PFSK-1 (cell line): Measurements from ENCODE around the gene NAA80.

ENCODE experiments used
- FOXP2 ChIP-seq: optimal IDR thresholded peaks from 2 replicates; pipeline ENCODE3; 2011; ENCODE audit warnings: borderline replicate concordance, control low read depth, inconsistent platforms; ENCODE audit not compliant: insufficient read depth; ENCODE audit errors: extremely low read length, extremely low read depth
- POLR2AphosphoS5 ChIP-seq: IDR thresholded peaks from 2 replicates; pipeline ENCODE4 v1.6.1; 2012; ENCODE audit warnings: low read depth, mild to moderate bottlenecking, control low read depth, low read length, moderate library complexity
- SIN3A ChIP-seq: IDR thresholded peaks from 2 replicates; pipeline ENCODE4 v1.6.1; 2012; ENCODE audit warnings: mild to moderate bottlenecking, low read length, moderate library complexity, borderline replicate concordance; ENCODE audit not compliant: insufficient read depth
- TAF1 ChIP-seq: IDR thresholded peaks from 2 replicates; pipeline ENCODE4 v1.6.1; 2012; ENCODE audit warnings: low read length, control low read depth, borderline replicate concordance; ENCODE audit not compliant: insufficient read depth
- TF ChIP-seq, protein P1 (sequence below), 2 experiments: IDR thresholded peaks; 2 replicates each; pipeline versions ENCODE4 v1.6.1 to v1.8.0; 2011 to 2012; ENCODE audit warnings: low read depth in 2 of 2, low read length in 2 of 2, control low read depth in 1 of 2, inconsistent platforms in 1 of 2, mild to moderate bottlenecking in 1 of 2, moderate library complexity in 1 of 2; ENCODE audit not compliant: insufficient read depth in 1 of 2

The NAA80 gene

DNA sequence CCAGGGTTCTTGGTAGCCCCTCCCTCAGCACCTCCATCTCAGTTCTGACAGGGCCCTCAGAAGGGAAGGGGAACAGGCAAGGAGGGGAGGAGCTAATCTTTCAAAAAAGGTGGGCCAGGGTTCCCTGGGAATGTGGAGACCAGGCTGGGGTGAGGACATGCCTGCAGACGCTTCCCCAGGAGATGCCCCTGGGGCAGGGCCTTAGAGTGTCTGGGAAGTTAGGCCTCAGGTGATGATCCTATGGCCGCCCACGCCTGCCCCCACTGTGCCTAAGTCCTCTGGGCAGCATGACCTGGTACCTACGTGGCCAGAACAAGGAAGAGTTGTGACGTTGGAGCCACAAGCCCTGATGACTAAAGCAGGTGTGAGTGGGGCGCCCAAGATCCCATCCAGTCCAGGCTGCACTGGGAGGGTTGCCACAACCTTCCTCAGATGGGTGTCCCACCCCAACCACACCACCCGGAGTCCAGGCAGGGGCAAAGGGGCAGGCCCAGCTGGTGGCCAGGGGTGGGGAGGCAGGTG, 34.2 kb downstream of the NAA80 start:
- no peak for TF ChIP-seq FOXP2
- no peak for TF ChIP-seq SIN3A
- TF ChIP-seq, protein P1, sequence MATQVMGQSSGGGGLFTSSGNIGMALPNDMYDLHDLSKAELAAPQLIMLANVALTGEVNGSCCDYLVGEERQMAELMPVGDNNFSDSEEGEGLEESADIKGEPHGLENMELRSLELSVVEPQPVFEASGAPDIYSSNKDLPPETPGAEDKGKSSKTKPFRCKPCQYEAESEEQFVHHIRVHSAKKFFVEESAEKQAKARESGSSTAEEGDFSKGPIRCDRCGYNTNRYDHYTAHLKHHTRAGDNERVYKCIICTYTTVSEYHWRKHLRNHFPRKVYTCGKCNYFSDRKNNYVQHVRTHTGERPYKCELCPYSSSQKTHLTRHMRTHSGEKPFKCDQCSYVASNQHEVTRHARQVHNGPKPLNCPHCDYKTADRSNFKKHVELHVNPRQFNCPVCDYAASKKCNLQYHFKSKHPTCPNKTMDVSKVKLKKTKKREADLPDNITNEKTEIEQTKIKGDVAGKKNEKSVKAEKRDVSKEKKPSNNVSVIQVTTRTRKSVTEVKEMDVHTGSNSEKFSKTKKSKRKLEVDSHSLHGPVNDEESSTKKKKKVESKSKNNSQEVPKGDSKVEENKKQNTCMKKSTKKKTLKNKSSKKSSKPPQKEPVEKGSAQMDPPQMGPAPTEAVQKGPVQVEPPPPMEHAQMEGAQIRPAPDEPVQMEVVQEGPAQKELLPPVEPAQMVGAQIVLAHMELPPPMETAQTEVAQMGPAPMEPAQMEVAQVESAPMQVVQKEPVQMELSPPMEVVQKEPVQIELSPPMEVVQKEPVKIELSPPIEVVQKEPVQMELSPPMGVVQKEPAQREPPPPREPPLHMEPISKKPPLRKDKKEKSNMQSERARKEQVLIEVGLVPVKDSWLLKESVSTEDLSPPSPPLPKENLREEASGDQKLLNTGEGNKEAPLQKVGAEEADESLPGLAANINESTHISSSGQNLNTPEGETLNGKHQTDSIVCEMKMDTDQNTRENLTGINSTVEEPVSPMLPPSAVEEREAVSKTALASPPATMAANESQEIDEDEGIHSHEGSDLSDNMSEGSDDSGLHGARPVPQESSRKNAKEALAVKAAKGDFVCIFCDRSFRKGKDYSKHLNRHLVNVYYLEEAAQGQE (IDR thresholded peaks at IDR 0.05; ENCODE audit: insufficient read depth in 1 of 2, low read depth in 2 of 2, low read length in 2 of 2) = no peak
- TF ChIP-seq POLR2AphosphoS5 = no peak
- no peak for TF ChIP-seq TAF1

DNA sequence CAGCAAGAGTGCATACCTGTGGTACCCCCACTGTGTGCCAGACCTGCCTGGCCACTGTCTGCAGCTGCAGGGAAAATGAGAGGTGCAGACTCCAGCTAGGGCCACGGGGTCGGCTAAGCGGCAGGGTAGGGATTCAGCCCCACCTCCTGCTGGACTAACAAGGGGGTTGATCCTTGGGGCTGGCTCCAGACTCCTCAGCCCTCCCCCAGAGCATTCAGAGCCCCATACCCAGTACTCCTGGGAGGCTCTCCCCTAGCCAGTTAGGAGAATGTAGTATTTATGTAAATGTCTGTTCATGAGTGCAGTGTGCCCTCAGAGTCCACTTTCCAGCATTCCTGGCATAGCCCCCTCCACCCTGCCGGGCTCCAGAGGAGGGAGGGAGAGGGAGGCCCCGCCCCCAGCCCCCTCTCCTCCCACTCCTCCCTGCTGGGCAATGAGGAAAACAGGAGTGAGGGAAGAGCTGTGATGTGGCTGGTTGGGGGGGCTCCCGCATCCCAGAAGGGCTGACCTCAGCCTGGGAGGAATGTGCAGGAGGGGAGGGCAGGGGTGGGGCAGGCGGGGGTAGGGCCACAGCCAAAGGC, 34.7 kb downstream of the NAA80 start:
- no peak for TF ChIP-seq POLR2AphosphoS5

DNA sequence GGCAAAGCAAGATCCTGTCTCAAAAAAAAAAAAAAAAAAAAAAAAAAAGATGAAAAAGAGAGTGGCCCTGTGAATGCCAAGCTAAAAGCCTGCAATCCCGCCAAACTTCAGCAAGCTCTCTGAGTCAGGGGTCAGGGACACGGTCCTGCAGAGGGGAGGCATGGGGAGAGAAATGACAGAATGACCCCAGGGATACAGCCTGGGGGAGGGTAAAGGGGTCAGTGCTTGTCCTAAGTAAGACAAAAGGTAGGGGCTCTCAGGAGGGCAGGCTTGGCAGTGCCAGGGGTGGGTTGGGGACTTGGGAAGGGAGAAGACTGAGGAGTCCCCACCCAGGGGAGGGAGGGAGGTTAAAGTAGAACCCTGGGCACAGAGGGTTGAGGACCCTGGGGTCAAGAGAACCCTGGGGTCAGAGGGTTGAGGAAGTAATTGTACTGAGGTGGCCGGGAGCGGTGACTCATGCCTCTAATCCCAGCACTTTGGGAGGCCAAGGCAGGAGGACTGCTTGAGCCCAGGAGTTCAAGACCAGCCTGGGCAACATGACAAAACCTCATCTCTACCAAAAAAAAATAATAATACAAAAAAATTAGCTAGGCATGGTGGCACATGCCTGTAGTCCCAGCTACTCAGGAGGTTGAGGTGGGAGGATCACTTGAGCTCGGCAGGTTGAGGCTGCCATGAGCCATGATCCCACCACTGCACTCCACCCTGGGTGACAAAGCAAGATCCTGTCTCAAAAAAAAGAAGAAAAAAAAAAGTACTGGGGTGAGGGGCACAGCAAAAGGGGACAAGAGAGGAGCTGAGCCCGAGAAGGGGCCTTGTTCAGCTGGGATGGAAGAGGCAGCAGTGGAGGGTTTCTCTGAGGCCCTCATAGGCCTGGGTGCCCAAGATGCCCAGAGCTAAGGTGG, 35.5 kb downstream of the NAA80 start:
- TF ChIP-seq FOXP2 (no peak), SIN3A (no peak), POLR2AphosphoS5 (no peak), TAF1 (no peak)
- TF ChIP-seq, protein P1 (IDR thresholded peaks at IDR 0.05; ENCODE audit: insufficient read depth in 1 of 2, low read depth in 2 of 2, low read length in 2 of 2) = no peak

DNA sequence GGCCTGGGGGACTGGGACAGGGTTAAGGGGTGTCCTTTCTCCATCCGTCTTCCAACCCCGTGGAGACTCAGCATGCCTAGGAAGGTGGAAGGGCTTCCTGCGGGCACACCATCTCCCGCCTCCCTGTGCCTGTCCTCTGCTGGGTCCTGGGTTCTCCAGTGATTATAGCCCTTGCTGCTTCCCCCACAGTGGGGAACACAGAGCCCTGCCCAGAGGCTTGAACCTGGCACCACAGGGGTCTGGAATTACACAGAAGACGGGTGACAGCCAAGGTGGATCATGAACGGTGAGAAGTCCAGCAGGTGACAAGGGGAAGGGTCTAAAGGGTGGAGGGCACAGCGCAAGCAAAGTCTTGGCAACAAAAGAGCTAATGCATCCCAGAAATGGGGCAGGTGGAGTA, 36.4 kb downstream of the NAA80 start:
- TF ChIP-seq POLR2AphosphoS5 (no peak), TAF1 (no peak), FOXP2 (no peak), SIN3A (no peak)
- TF ChIP-seq, protein P1 (IDR thresholded peaks at IDR 0.05; ENCODE audit: insufficient read depth in 1 of 2, low read depth in 2 of 2, low read length in 2 of 2) = no peak

DNA sequence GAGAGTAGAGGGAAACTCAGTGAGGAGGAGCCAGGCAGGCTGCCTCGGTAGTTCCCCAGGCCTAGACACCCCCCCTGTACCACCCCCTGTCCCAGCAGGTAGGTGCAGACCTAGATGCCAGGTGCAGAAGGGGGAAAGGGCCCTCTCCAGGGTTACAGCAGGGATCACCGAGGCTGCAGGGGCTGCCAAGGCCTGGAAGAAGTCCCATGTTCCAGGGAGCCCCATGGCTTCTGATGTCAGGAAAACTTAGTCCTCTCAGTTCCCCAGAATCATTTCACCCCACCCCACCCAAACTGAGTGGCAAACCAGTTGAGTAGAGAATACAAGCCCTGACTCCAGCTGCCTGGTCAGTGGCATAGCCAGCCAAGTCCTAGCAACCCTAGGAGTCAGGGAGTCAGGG, 37.7 kb downstream of the NAA80 start:
- TF ChIP-seq FOXP2 = no peak
- TF ChIP-seq, protein P1 (IDR thresholded peaks at IDR 0.05; ENCODE audit: insufficient read depth in 1 of 2, low read depth in 2 of 2, low read length in 2 of 2) = no peak
- TF ChIP-seq TAF1 = no peak
